HG02759 (cell line): ENCODE data around the gene PPP1R12A.
"Not testable (repeated sequence)": the region's sequence is repeated elsewhere in the genome, so short reads cannot be mapped to it uniquely, and the experiment has no call there.

Experiments
- ATAC-seq: cut with Tn5 transposase; IDR thresholded peaks from one replicate; pipeline ENCODE4 v1.9.1; 2021; ENCODE audit warnings: mild to moderate bottlenecking, moderate library complexity; ENCODE audit not compliant: unreplicated experiment

PPP1R12A gene

DNA sequence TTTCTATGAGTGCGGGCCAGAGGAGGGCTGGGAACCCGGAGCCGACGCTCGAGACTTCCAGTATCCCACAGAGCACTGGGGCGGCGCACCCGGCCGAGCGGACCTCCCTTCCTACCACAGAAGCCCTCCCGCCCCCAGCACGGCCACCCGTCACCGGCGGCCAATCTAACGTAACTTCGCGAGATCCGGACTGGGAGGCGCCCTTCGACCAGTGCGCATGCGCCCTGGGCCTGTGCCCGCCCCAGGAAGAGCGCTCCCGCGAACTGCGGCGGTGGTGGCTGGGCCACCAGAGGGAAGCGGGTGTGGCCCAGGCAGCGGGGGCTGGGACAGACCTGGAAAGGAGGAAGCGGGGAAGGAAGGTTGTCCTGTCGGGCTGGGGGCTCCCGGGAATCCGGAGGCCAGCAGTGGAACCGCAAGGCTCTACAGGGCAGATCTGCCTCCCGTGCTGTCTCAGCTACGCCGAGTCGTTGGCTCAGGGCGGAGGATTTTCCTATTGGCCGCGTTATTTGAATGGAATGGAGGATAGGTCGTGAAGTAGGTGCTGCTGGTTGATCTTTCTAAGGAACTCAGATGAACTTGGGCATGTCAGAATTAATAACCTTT, at the start of gene PPP1R12A:
Gene PPP1R12A (minus strand): TSS at position 77 of the 603 bp plus-strand sequence. CDS start 166 bp downstream, outside the sequence.
- peak; percentile 85 for ATAC-seq

DNA sequence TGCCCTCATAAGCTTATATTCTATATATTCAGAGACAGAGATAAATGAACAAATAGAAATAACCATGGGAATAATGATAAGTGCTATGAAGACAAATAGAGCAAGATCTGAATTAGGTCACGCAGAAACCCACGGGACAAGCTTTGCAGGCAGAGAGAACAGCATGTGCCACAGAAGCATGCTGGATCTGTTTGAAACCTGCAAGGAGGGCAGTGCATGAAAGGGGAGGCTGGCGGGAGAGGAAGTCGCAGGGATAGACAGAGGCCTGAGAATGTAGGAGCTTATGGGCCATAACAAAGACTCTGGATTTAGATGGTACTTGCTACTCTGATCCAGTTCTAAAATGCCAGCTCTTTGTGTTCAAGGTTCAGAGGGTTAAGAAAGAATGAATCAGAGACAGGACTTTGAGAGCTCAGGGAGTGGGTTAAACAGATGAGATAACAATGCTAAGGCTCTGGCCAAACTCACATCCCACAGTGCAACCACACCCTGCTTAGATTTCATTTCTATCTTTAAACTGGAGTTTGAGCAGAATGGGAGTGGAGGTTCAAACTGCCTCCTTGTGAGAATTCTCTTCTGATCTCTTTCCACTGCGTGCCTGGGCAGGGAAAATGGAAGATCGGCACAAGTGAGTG, 49.2 kb upstream of the PPP1R12A start:
- no peak for ATAC-seq

DNA sequence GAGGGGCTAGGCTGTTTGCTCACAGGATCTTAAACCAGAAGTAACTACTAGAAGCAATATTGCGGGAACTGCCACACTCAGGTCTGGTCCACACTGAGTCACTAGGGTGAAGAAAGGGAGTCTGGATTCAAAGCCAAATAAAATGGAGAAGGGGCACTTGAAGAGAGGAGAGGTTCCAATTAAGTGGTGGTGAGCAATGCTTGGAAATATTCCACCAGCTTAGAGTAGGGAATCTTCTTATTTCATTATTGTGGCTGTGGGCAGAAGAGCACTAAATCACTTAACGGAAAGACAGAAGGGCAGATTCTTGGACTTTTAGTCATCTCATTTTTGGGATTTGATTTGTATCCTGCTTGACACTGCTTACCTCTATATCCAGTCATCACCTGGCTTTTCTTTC, 48.6 kb upstream of the PPP1R12A start:
- ATAC-seq: no peak

DNA sequence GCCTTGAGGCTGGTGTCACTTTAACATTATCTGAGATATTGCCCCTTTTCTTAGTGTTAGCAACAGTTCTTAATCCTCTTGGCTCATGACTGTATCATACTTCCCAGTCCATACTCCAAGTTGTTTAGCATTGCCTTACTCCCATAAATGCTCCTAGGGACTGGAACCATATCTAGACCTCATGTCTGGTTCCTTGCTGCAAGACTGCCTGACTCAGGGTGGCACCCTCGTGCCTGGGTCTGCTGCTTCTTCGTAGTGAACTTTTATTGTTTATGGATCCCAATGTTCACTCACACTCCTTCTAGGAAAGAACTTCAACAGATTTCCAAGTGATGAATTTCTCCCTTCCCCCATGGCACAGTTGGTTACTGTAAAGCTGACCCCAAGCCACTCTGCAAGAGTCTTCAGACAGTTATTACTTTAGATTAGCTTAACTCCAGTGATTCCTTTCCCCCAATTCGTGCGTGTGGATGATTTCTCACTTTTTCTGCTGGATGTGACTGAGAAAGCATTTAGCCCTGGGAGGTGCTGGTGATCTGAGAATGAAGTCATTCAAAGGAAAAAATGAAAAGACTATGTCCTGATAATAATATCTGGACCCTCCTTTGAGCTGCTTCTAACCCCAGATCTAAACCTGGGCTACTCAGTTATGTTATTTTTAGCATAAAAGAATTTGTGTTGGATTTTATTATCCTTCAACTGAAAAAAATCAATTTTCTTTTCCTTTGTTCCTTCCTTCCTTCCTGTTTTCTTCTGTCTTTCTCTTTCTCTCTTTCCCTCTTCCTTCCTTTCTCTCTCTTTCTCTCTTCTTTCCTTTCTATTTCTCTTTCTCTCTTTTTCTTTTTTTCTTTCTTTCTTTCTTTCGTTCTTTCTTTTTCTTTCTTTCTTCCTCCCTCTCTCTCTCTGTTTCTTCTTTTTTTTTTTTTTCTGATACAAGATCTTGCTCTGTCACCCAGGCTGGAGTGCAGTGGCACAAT, 47.5 kb upstream of the PPP1R12A start:
- no peak for ATAC-seq

DNA sequence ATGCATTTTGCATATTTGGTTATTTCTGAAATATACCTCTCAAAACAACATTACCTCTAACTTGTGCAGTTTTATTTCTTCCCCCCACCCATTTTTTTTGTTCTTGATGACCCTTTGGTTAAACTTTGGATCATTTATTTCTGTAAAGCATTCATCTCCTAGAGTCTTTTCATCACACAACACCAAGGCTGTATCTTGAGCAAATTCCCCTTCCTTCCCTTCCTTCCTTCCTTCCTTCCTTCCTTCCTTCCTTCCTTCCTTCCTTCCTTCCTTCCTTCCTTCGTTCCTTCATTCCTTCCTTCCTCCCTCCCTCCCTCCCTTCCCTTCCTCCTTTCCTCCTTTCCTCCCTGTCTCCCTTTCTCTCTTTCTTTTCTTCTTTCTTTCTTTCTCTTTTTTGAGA, 43.8 kb upstream of the PPP1R12A start:
- no peak for ATAC-seq

DNA sequence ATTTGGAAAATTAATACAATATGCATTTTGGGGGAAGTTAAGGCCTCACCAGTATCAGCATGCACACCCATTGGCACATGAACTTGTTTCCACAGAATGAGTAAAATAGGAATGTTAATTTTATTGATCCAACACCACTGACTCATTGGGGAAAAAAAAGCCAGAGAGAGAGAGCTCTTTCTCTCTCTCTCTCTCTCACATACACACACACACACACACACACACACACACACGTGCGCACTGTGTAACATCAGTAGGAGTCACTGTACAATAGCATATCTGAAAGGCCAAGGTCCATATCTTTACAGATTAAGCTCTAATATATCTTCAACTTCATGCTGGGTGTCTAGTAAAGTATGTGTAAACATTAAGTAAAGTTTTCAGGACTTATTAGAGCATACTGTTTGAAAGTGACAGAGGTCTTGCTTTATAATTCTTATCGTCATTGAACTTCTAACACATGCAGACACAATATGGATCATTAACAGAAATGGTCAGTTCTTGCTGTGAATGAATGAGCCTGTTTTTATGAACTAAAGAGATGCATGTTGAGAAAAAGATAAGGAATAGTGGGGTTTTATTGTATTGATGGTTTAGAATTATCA, 43.1 kb upstream of the PPP1R12A start:
- ATAC-seq: not testable (repeated sequence)

DNA sequence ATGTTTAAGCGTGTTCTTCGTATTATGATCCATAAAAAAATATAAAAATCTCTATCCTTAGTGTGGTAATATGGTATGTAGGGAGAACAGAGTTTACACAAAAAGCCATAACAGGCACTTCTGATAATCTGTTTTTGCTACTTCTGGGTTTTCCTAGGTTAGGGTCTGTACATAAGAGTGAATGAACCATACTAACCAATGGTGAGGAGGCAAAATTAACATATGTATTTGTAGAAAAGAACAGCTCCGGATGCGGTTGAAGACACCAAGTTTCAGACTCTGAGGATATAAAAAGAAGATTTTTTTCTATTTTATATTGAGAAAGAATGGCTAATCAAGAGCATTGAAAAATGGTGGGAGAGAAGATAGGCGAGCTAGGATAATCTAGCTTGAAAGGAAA, 40.2 kb upstream of the PPP1R12A start:
- ATAC-seq: no peak

DNA sequence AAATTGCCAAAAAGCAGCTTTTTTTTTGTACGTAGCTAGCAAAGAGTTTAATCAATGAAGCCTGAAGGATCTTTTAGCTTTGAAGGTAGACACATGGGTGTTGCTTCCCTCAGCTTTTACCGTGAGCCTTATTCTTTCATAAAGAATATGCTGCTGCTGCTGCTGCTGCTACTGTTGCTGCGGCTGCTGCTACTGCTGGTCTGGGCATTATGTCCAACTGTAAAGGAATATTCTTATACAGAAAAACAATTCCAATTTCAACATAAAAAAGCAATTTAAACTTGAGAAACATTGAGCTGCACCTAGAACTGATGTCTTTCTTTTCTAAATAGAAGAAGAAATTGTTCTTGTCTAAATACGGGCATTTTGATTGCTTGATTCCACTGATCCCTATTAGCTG, 38.9 kb upstream of the PPP1R12A start:
- ATAC-seq: no peak

DNA sequence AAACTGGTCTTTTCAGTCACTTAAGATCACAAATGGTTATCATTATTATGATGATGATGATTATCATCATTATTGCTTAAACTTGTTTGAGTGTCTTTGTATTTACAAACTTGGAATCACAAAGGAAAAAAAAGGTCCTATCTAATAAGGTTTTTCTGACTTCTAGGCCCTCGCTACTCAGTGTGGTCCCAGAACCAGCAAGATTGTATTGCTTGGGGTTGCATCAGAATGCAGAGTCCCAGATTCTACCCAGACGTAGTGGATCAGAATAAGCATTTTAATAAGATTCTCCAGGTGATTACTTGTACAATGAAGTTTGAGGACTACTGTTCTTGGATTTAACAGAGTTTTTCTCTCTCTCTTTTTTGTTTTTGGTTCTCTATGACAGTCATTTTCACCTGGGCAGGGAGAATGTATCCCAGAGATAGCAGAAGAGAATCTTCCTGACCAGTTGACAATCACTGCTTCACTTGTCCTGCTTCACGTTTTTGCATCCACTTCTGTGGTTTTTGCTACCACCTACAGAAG, 29.3 kb upstream of the PPP1R12A start:
- no peak for ATAC-seq

DNA sequence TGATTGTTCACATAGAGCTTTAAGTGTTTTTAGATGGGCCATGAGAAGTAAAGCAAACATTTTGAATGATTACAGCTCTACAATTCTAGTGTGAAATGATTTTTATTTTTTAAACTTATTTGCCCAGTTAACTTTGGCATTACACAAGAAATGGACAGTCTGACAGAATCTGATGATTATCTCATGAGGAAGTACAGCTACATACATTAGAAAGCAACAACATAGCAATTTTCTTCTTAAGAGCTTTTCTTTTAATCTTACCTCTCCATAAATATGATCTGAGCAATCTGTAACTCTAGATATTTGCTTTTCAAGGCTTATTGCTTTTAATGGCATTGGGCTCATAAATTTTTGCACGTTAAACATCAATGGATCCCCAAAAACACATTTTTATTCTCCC, 26.5 kb upstream of the PPP1R12A start:
- ATAC-seq: no peak

DNA sequence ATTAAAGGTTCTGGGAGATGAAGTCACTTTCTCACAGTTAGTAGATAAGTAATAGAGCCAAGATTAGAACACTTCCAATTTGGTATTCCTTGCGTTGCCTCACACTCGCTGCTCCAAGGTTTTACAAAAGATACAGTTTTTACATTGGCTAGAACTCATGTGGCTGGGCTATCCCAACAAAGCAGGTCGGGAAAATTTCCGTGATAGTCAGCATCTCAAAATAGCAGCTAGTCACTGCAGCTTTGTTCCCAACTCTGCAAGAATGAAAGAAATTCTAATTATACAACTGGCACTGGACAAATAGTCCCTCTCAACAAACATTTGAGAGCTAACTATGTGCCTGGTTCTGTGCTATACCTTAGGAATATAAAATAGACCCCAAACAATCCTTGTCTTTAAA, 24.6 kb upstream of the PPP1R12A start:
- ATAC-seq: no peak

DNA sequence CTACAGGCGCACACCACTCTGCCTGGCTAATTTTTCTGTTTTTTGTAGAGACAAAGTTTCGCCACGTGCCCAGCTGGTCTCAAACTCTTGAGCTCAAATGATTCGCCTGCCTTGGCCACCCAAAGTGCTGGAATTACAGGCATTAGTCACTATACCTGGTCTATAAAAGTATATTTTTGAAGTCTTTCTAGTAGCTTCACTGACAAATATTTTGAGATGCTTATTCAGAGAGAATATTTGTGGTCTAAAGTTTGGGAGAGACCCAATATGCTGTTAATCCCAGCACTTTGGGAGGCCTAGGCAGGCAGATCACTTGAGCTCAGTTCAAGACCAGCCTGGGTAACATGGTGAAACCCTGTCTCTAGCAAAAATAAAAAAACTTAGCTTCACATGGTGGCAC, 22.0 kb upstream of the PPP1R12A start:
- no peak for ATAC-seq

DNA sequence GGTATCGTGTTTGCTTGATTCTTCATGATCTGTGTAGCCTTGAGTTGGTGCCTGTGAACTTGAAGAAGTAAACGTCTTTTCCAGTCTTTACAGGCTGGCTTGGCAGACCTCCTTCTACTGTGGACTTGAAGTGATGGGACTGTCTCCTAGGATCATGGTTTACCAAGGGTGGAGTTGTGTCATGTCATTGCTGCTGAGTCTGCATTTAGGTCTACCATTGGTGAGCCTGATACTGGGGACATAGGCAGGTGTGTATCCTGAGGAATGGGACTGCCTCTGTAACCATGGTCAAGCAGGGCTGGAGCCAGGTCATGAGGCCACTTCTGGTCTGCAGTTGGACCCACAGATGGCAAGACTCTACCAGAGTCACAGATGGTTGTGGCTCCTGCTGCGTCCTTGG, 20.7 kb upstream of the PPP1R12A start:
- no peak for ATAC-seq

DNA sequence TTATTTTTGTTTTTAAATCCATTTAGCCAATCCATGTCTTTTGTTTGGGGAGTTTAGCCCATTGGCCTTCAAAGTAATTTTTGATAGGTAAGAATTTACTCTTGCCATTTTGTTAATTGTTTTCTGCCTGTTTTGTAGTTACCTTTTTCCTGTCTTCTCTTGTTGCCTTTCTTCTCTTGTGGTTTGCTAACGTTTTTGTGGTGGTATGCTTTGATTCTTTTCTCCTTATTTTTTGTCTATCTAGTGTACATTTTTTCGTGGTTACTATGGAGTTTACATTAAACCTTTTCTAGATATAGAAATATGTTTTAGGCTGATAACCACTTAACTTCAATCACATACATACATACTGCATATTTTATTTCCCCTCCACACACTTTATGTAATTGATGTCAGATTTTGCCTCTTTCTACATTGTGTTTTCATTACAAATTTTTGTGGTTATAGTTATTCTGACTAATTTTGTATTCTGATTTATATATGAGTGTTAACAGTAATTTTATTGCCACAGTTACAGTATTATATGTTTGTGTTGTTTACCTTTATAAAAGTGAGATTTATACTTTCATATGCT, 19.2 kb upstream of the PPP1R12A start:
- ATAC-seq: no peak

DNA sequence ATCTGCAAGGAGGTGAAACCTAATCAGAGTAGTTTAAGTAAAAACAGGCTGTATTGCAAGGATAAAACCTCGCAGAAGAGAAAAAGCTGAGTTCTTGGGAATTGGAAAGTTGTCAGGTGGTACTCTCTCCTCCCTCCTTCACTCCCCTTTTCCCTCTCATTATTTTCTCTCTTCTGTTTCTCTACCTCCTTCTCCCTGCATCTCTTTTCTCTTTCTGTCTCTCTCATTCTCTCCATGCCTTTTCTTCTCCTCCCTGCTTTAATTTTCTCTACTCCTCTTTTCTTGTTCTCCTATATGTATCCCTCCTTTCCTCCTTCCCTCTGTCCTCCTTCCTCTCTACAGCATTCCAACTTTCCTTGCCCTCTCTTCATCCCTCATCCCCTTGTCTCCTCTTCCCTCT, 14.2 kb upstream of the PPP1R12A start:
- ATAC-seq: no peak

DNA sequence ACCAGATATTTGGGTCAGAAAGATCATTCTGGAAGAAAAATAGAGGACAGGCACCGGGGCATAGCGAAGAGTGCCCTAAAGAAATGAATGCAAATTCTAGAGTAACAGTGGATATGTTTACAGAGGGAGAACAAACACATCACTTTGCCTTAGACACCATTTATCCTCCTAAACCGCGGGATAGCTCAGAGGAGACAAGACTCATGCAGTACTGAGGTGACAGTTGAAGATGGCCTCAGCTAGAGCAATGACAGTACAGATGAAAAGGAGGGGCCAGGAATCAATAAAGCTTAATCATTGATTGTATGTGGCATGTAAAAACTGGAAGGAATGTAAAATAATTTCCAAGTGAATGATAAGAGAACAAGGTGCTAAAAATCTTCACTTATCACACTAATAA, 10.5 kb upstream of the PPP1R12A start:
- ATAC-seq: no peak

DNA sequence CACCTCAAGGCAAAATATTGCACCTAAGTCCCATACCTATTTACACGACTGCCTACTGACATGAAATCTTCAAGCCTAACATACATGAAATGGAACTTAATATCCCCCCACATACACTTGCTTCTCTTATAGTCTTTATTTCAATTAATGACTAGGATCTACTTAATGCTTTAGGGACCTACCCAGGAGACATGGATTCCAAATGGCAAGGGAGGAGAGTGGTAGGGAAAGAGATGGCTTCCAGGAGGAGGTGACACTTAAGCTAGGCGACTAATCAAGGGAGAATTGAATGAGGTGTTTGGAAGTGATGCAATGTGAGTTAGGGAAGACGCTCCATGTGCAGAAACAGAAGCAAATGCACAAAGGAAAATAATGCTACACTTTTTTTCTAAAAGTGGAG, 9.7 kb upstream of the PPP1R12A start:
- ATAC-seq: no peak

DNA sequence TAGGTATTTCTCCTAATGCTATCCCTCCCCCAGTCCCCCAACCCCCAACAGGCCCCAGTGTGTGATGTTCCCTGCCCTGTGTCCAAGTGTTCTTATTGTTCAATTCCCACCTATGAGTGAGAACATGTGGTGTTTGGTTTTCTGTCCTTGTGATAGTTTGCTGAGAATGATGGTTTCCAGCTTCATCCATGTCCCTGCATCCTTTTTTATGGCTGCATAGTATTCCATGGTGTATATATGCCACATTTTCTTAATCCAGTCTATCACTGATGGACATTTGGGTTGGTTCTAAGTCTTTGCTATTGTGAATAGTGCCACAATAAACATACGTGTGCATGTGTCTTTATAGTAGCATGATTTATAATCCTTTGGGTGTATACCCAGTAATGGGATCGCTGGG, 7.9 kb upstream of the PPP1R12A start:
- ATAC-seq: not testable (repeated sequence)

DNA sequence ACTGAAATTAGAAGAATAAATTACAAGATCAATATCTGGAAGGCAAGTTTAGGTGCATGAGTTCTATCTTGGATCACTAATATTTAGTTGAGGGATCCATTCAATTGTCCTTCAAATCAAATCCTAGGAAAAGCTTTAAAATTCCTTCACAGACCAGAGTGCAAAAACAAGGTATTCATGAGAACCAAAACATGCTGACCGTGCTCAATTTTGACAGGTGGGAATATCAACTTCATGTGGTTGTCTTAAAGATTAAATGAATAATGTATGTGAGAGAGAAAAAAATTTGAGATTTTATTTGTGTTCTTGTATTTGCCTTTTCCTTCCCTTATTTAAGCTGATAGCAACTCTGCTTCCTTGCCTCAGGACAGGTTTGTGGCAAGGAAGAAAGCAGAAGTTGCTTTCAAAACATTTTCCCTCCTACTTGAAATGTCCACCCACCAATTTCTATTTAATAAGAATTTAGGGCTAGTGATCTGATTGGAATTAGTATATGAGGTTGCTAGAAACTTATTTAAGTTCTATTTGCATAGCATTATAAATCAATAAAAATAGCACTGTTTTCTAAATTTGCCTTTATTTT, 4.9 kb upstream of the PPP1R12A start:
- ATAC-seq: no peak

DNA sequence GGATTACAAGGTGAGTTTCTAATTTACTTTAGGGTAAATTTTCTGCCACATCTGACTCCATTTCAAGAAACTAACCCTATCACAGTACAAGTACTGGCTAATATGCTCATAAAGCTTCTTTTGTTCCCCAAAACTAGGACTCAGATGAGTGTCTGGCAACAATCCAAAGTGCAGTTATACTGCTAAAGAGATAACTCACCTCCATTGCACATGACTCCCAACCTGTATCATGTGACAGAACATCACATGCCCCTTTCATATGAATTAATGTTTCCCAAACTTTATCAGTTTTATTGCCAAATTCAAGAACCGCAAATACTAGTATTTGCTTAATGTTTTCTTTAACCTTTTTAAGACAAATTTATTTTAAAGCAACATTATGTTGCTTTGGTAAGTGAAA, 3.9 kb upstream of the PPP1R12A start:
- no peak for ATAC-seq
